Sigmoid colon (tissue), 7 donors: Measurements from ENCODE around the gene CEP112. TPM values are rescaled to one million over a fixed set of nuclear protein-coding genes. Genes with fewer than 3 reads are reported as not detected.
"Not testable (repeated sequence)": the region's sequence is repeated elsewhere in the genome, so short reads cannot be mapped to it uniquely, and the experiment has no call there.

Source experiments
- DNase-seq: peaks from one replicate; pipeline ENCODE4 v3.0.0-alpha.2; 2019
- H3K27ac ChIP-seq, 4 donors: fragments of 200-600 bp; sonication (generic); one replicate each; pipeline ENCODE4 v1.5.1; 2016 to 2019; ENCODE audit warnings: mild to moderate bottlenecking in 1 of 4
- H3K27me3 ChIP-seq, 3 donors: fragments of 200-600 bp; sonication (generic); one replicate each; pipeline ENCODE4 v1.5.1; 2019; ENCODE audit warnings: mild to moderate bottlenecking in 1 of 3
- H3K36me3 ChIP-seq, 4 donors: fragments of 200-600 bp; sonication (generic); one replicate each; pipeline ENCODE4 v1.5.1; 2016 to 2019
- H3K4me1 ChIP-seq, 4 donors: fragments of 200-600 bp; sonication (generic); one replicate each; pipeline ENCODE4 v1.5.1; 2017 to 2019
- H3K4me3 ChIP-seq, 4 donors: fragments of 200-600 bp; sonication (generic); one replicate each; pipeline ENCODE4 v1.5.1; 2017 to 2019; ENCODE audit warnings: mild to moderate bottlenecking in 2 of 4, moderate library complexity in 1 of 4
- H3K9me3 ChIP-seq, 4 donors: fragments of 200-600 bp in 3 of 4; sonication (generic) in 3 of 4; one replicate each; pipeline versions ENCODE4 v1.5.1 to v1.6.1; 2013 to 2019
- CTCF ChIP-seq, 4 experiments: fragments of 450-650 bp in 3 of 4; fragments of 200-600 bp in 1 of 4; IDR thresholded peaks; one replicate each; pipeline ENCODE4 v1.5.1; 2016 to 2019; ENCODE audit warnings: antibody characterized with exemption in 4 of 4, mild to moderate bottlenecking in 3 of 4, moderate library complexity in 2 of 4
- EP300 ChIP-seq, 4 donors: sonication (generic); formaldehyde crosslinking; IDR thresholded peaks; one replicate each; pipeline ENCODE4 v1.6.1; 2017; ENCODE audit warnings: antibody characterized with exemption in 4 of 4
- POLR2A ChIP-seq, 2 donors: fragments of 450-650 bp; IDR thresholded peaks; one replicate each; pipeline ENCODE4 v1.6.1; 2016; ENCODE audit warnings: antibody characterized with exemption in 2 of 2, mild to moderate bottlenecking in 2 of 2, moderate library complexity in 2 of 2
- POLR2AphosphoS5 ChIP-seq, 4 donors: sonication (generic); formaldehyde crosslinking; IDR thresholded peaks; one replicate each; pipeline ENCODE4 v1.6.1; 2017; ENCODE audit warnings: antibody characterized with exemption in 4 of 4
- WGBS, 2 donors: extraction: QIAGEN DNeasy Blood & Tissue Kit; methylation state at CpG; one replicate each; pipeline ENCODE4 v1.1.7; 2013; 5-methylcytosine and 5-hydroxymethylcytosine counted together
- intact Hi-C: fragments of 100-400 bp; cut with DNase I; formaldehyde crosslinking; loops from one replicate; pipeline ENCODE4 v1.15.1; 2023
- polyA plus RNA-seq, 3 donors: library from polyadenylated mRNA; stranded (reverse); fragments of 200-250 nt; gene quantifications; one replicate each; pipeline ENCODE4 v1.2.3, GENCODE V29; 2013
- total RNA-seq, 4 donors: library from RNA; depleted of rRNA; stranded (reverse); fragments of >200 nt; gene quantifications; one replicate each; pipeline ENCODE4 v1.1.0, GENCODE V29; 2016
- donor health status: healthy with polysubstance abuse.
- donor health status: Bipolar disorder and iron deficiency.
- donor health status: healthy.

CEP112 gene
- total and polyA plus RNA-seq, 7 donors, result 0.92 to 29.1 (median 15.1) TPM

GRCh38 chr17:65851965-65852736 is 339.8 kb downstream of the CEP112 start:
- WGBS, 2 donors, result 93 to 97% methylated on average over 2 of the region's 3 CpGs
- H3K4me3 ChIP-seq, result no peak overlapping the region
- H3K27me3 ChIP-seq, result no peaks in the 10 kb centered on the region
- DNase-seq, result no peak
- no peaks in the 10 kb centered on the region for H3K9me3 ChIP-seq
- H3K4me1 ChIP-seq, result no peaks in the 10 kb centered on the region
- no peaks in the 10 kb centered on the region for H3K36me3 ChIP-seq
- TF ChIP-seq CTCF (IDR thresholded peaks at IDR 0.05), result no peak
- TF ChIP-seq POLR2A (IDR thresholded peaks at IDR 0.05), result no peak
- TF ChIP-seq EP300 (IDR thresholded peaks at IDR 0.05), result no peak
- no peak for TF ChIP-seq POLR2AphosphoS5 (IDR thresholded peaks at IDR 0.05)
- intact Hi-C loops, result no loop called here
- no peak overlapping the region for H3K27ac ChIP-seq

GRCh38 chr17:65850486-65850885 is 341.4 kb downstream of the CEP112 start:
- no peak for TF ChIP-seq CTCF (IDR thresholded peaks at IDR 0.05)
- no peak for TF ChIP-seq POLR2AphosphoS5 (IDR thresholded peaks at IDR 0.05)
- no peak for TF ChIP-seq POLR2A (IDR thresholded peaks at IDR 0.05)
- no peak for TF ChIP-seq EP300 (IDR thresholded peaks at IDR 0.05)
- Histone ChIP-seq H3K27me3 (no peaks in the 10 kb centered on the region), H3K4me1 (no peaks in the 10 kb centered on the region), H3K36me3 (no peaks in the 10 kb centered on the region), H3K27ac (no peak overlapping the region), H3K4me3 (no peak overlapping the region), H3K9me3 (no peaks in the 10 kb centered on the region)
- intact Hi-C loops, result no loop called here
- no peak for DNase-seq
- WGBS, 2 donors, result 33 to 56% methylated on average over 2 of the region's 2 CpGs

- Histone ChIP-seq H3K27ac (no peak overlapping the region), H3K27me3 (no peaks in the 10 kb centered on the region), H3K4me3 (no peak overlapping the region), H3K9me3 (no peaks in the 10 kb centered on the region), H3K36me3 (no peaks in the 10 kb centered on the region), H3K4me1 (no peaks in the 10 kb centered on the region)
- intact Hi-C loops, result no loop called here
- DNase-seq, result no peak
- TF ChIP-seq EP300 (IDR thresholded peaks at IDR 0.05) (no peak), POLR2A (IDR thresholded peaks at IDR 0.05) (no peak), POLR2AphosphoS5 (IDR thresholded peaks at IDR 0.05) (no peak), CTCF (IDR thresholded peaks at IDR 0.05) (no peak)
- 90% methylated on average over 5 of the region's 5 CpGs for WGBS, 2 donors
These were observed 343.2 kb downstream of the CEP112 start for GRCh38 chr17:65848751-65849150.

GRCh38 chr17:65841089-65841488 is 350.8 kb downstream of the CEP112 start:
- no peak for DNase-seq
- TF ChIP-seq POLR2AphosphoS5 (IDR thresholded peaks at IDR 0.05) (no peak), EP300 (IDR thresholded peaks at IDR 0.05) (no peak), CTCF (IDR thresholded peaks at IDR 0.05) (no peak), POLR2A (IDR thresholded peaks at IDR 0.05) (no peak)
- WGBS, 2 donors, result 20 to 56% methylated on average over 1 of the region's 1 CpG
- Histone ChIP-seq H3K27me3 (no peaks in the 10 kb centered on the region), H3K9me3 (peaks cover 0 to 6% (median 1%) of the 10 kb centered on the region in 4 donors), H3K27ac (no peak overlapping the region), H3K4me1 (no peaks in the 10 kb centered on the region), H3K36me3 (no peaks in the 10 kb centered on the region), H3K4me3 (no peak overlapping the region)
- intact Hi-C loops, result no loop called here

GRCh38 chr17:65837232-65837631 is 354.7 kb downstream of the CEP112 start:
- not testable (repeated sequence) for DNase-seq

More at GRCh38 chr17:65837232-65837631, 354.7 kb downstream of the CEP112 start:
- H3K4me1 ChIP-seq, H3K27ac ChIP-seq, H3K36me3 ChIP-seq, H3K27me3 ChIP-seq, intact Hi-C loops, H3K4me3 ChIP-seq: not testable (repeated sequence)
- peaks cover 0 to 14% (median 6%) of the 10 kb centered on the region in 4 donors for H3K9me3 ChIP-seq
- 95 to 96% methylated on average over 22 to 24 of the region's 24 CpGs for WGBS, 2 donors
